ENCODE measurements around the gene PLP1.

The PLP1 gene, protein sequence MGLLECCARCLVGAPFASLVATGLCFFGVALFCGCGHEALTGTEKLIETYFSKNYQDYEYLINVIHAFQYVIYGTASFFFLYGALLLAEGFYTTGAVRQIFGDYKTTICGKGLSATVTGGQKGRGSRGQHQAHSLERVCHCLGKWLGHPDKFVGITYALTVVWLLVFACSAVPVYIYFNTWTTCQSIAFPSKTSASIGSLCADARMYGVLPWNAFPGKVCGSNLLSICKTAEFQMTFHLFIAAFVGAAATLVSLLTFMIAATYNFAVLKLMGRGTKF

DNA sequence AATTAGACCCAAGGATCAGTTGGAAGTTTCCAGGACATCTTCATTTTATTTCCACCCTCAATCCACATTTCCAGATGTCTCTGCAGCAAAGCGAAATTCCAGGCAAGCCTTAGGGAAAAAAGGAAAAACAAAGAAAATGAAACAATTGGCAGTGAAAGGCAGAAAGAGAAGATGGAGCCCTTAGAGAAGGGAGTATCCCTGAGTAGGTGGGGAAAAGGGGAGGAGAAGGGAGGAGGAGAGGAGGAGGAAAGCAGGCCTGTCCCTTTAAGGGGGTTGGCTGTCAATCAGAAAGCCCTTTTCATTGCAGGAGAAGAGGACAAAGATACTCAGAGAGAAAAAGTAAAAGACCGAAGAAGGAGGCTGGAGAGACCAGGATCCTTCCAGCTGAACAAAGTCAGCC is at the start of gene PLP1:
Gene PLP1 (plus strand): TSS at position 295 of the 400 bp plus-strand sequence. CDS start 156 bp downstream, outside the sequence.
- in situ Hi-C loops (cut with HindIII; ENCODE audit: low sequenced_read_pairs), result no loop called here
- H3K4me3 ChIP-seq (ENCODE audit: low read depth, low read length), result no peak within 1 kb of the TSS
- TF ChIP-seq, protein P1, sequence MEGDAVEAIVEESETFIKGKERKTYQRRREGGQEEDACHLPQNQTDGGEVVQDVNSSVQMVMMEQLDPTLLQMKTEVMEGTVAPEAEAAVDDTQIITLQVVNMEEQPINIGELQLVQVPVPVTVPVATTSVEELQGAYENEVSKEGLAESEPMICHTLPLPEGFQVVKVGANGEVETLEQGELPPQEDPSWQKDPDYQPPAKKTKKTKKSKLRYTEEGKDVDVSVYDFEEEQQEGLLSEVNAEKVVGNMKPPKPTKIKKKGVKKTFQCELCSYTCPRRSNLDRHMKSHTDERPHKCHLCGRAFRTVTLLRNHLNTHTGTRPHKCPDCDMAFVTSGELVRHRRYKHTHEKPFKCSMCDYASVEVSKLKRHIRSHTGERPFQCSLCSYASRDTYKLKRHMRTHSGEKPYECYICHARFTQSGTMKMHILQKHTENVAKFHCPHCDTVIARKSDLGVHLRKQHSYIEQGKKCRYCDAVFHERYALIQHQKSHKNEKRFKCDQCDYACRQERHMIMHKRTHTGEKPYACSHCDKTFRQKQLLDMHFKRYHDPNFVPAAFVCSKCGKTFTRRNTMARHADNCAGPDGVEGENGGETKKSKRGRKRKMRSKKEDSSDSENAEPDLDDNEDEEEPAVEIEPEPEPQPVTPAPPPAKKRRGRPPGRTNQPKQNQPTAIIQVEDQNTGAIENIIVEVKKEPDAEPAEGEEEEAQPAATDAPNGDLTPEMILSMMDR (IDR thresholded peaks at IDR 0.05; ENCODE audit: low read depth, low read length, missing control alignments), result no peak
- no peak for DNase-seq (ENCODE audit: low read depth)

DNA sequence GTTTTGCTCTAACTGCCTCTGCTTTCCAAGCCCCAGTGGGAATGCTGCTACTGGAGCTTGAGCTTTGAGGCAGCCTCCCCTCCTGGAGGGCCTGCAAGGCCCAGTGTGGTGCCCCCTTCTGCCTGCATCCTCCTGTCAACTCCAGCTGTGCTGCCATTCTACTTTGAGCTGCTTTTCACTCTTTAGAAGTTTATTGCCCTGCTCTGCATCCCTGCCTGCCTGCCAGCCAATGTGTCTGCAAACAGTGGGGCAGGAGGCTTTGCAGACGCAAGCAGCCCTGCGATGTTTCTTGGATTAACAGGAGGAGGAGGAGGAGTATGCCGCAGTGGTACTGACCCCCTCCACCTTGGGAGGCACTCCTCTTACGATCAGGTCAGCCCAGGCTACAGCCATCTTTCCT is 49.5 kb upstream of the PLP1 start:
- no peak for DNase-seq (ENCODE audit: low read depth)
- H3K4me3 ChIP-seq (ENCODE audit: low read depth, low read length), result no peak overlapping the region
- TF ChIP-seq, protein P1 (IDR thresholded peaks at IDR 0.05; ENCODE audit: low read depth, low read length, missing control alignments), result no peak
- in situ Hi-C loops (cut with HindIII; ENCODE audit: low sequenced_read_pairs), result no loop called here

DNA sequence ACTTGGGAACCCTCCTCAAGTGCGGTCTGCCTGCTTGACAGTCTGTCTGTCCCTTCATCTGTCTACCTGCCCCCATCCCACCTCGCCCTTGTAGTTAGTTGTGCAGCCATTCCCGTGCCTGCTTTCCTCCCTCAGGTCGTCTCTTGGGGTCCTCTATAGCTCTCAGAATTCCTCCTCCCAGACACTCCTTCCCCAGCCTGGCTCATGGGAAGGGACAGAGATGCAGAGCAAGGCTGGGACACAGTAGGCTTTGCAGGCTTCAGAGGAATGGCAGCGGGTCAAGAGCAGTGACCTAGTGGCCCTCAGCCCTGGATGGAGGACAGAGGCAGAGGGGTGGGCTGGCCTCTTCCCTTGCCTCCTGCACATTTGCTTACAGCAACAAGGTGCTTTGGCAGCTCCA is 47.6 kb upstream of the PLP1 start:
- DNase-seq (ENCODE audit: low read depth), result no peak
- TF ChIP-seq, protein P1 (IDR thresholded peaks at IDR 0.05; ENCODE audit: low read depth, low read length, missing control alignments), result no peak
- in situ Hi-C loops (cut with HindIII; ENCODE audit: low sequenced_read_pairs), result no loop called here
- no peak overlapping the region for H3K4me3 ChIP-seq (ENCODE audit: low read depth, low read length)

DNA sequence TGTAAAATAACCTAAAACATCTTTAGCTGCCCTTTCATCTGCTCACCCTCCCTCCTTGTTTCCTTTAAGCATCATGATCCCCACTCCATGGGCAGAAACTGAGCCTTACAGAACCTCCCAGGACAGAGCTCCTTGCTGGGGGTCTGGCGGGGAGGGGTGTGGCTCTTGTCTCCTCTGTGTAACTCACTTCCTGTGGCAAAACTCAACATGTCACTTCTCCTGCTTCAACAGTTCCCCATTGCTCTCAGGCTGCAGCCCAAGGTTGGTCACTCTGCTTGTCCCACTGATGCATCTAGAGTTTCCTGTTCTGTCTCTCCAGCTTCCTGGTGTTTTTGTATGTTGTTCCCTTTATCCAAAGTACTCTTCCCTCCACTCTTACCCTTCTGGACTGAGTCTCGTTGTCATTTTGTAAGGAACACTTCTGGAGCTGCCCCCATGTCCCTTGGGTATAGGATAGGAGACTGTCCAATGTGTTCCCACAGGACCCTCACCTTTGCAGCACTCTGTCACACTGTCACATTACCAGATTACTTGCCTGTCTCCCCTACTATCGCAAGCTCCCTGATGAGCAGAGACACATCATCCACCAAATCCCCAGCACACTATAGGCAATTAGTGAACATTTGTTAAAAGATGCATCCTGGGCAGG is 46.4 kb upstream of the PLP1 start:
- TF ChIP-seq, protein P1 (IDR thresholded peaks at IDR 0.05; ENCODE audit: low read depth, low read length, missing control alignments), result no peak
- no peak overlapping the region for H3K4me3 ChIP-seq (ENCODE audit: low read depth, low read length)
- no peak for DNase-seq (ENCODE audit: low read depth)
- in situ Hi-C loops (cut with HindIII; ENCODE audit: low sequenced_read_pairs), result no loop called here

DNA sequence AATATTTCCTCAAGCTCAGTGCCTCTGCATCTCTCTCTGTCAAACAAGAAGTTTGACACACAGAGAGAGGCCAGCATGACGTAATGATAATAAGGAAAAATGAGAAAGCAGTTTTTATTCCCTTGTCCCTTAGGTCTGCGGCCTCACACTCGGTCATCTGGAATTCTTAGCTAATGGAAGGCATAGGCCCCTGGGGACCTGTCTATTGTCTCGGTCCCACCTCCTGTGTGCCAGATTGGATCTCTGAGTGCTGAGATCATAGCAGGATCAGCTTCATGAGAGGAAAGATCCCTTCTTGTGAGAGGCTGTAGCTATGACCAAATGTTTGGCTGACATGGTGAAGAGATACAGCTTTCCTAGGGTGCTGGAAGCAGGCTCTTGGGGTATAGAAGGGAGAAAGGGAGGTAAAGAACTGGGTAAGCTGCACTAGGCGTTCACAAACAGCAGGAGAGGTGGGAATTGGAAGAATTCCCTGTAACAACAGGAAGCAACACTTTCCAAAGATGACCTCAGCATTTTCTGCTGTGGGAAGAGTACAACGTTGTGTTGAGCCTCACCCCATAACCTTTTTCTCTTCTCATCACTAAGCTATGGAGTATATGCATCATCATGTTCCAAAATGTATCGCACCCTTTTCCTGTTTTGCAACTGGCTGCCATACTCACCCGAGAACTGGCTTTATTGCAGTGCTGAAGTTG is 45.7 kb upstream of the PLP1 start:
- in situ Hi-C loops (cut with HindIII; ENCODE audit: low sequenced_read_pairs), result no loop called here
- H3K4me3 ChIP-seq (ENCODE audit: low read depth, low read length), result no peak overlapping the region
- TF ChIP-seq, protein P1 (IDR thresholded peaks at IDR 0.05; ENCODE audit: low read depth, low read length, missing control alignments), result no peak
- DNase-seq (ENCODE audit: low read depth), result peak; percentile 61

DNA sequence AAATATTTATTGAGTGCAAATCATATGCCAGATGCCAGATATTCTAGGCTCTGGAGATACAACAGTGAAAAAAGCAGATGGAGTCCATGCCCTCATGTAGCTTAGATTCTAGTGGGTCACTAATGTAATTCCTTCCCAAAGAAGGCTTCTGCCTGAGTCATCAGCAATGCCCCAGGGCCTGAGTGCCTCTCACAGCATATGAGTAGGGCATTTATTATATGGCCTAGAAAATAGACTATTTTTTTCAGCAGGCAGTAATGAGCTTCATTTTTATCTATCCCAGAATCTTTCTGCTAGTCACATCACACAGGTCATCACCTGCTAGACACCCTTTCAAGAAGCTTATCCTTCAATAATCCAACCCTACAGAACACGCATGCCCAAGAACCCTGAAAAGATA is 43.6 kb upstream of the PLP1 start:
- DNase-seq (ENCODE audit: low read depth), result no peak
- H3K4me3 ChIP-seq (ENCODE audit: low read depth, low read length), result no peak overlapping the region
- in situ Hi-C loops (cut with HindIII; ENCODE audit: low sequenced_read_pairs), result no loop called here
- TF ChIP-seq, protein P1 (IDR thresholded peaks at IDR 0.05; ENCODE audit: low read depth, low read length, missing control alignments), result no peak

Data from astrocyte of the cerebellum (primary cell).